ENCODE measurements around the gene CYFIP1.

CYFIP1 gene

DNA sequence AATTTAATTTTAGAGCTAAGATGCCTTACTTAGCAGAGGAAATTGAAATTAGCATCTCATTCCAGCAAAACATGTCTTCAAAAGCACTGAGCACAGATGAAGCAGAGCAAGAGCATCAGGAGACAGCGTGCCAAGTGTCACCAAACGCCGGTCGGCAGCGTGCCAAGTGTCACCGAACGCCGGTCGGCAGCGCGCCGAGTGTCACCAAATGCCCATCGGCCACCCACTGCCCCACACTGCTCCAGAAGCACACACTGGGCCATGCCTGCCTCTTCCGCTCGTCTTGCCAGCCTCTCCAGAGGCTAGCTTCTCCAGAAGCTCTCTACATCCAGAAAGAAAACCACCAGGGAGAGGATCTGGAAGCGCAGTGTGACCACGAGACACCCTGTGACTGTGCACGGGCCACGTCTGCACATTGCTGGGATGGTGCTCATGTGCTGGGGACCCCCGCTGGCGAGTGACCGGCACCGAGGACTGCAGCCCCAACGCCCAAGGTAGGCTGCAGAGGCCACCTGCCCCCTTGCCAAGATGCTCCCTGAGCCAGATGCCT, 37.8 kb downstream of the CYFIP1 start:
- H3K9ac ChIP-seq: no peak overlapping the region
- H3K4me3 ChIP-seq (IDR thresholded peaks at IDR 0.05; ENCODE audit: insufficient read depth, low read depth, low read length): no peak overlapping the region
- no peaks in the 10 kb centered on the region for H3K36me3 ChIP-seq (ENCODE audit: insufficient read depth)
- no peak overlapping the region for H2AFZ ChIP-seq (ENCODE audit: low read depth)
- TF ChIP-seq, protein P1, sequence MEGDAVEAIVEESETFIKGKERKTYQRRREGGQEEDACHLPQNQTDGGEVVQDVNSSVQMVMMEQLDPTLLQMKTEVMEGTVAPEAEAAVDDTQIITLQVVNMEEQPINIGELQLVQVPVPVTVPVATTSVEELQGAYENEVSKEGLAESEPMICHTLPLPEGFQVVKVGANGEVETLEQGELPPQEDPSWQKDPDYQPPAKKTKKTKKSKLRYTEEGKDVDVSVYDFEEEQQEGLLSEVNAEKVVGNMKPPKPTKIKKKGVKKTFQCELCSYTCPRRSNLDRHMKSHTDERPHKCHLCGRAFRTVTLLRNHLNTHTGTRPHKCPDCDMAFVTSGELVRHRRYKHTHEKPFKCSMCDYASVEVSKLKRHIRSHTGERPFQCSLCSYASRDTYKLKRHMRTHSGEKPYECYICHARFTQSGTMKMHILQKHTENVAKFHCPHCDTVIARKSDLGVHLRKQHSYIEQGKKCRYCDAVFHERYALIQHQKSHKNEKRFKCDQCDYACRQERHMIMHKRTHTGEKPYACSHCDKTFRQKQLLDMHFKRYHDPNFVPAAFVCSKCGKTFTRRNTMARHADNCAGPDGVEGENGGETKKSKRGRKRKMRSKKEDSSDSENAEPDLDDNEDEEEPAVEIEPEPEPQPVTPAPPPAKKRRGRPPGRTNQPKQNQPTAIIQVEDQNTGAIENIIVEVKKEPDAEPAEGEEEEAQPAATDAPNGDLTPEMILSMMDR (conservative IDR thresholded peaks at IDR 0.05; ENCODE audit: low read depth, low read length): no peak
- H3K27me3 ChIP-seq (ENCODE audit: insufficient read depth, low read depth): no peaks in the 10 kb centered on the region
- H3K27ac ChIP-seq: no peak overlapping the region
- H3K4me1 ChIP-seq (ENCODE audit: low read depth, poor library complexity, severe bottlenecking): no peaks in the 10 kb centered on the region
- no peaks in the 10 kb centered on the region for H3K79me2 ChIP-seq (ENCODE audit: insufficient read depth, low read depth)
- no peaks in the 10 kb centered on the region for H4K20me1 ChIP-seq (ENCODE audit: insufficient read depth)
- no peak overlapping the region for H3K4me2 ChIP-seq

DNA sequence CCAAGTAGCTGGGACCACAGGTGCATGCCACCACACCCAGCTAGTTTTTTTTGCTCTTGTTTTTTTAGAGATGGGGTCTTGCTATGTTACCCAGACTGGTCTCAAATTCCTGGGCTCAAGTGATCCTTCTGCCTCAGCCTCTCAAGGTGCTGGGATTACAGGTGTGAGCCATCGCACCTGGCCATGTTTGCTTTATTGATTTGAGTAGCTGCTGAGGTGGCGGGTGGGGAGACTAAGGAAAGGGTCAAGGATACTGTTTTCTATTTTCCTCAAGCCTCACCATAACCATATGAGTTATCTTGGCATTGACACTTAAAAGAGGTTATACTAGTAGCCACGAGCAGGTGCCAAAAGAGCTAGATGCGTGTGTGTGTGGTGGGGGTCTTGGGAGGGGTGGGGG, 39.0 kb downstream of the CYFIP1 start:
- H3K9ac ChIP-seq: no peak overlapping the region
- no peak overlapping the region for H3K4me2 ChIP-seq
- no peak overlapping the region for H2AFZ ChIP-seq (ENCODE audit: low read depth)
- H3K4me3 ChIP-seq (IDR thresholded peaks at IDR 0.05; ENCODE audit: insufficient read depth, low read depth, low read length): no peak overlapping the region
- H4K20me1 ChIP-seq (ENCODE audit: insufficient read depth): no peaks in the 10 kb centered on the region
- no peaks in the 10 kb centered on the region for H3K36me3 ChIP-seq (ENCODE audit: insufficient read depth)
- no peaks in the 10 kb centered on the region for H3K27me3 ChIP-seq (ENCODE audit: insufficient read depth, low read depth)
- no peaks in the 10 kb centered on the region for H3K79me2 ChIP-seq (ENCODE audit: insufficient read depth, low read depth)
- TF ChIP-seq, protein P1 (conservative IDR thresholded peaks at IDR 0.05; ENCODE audit: low read depth, low read length): no peak
- H3K27ac ChIP-seq: no peak overlapping the region
- H3K4me1 ChIP-seq (ENCODE audit: low read depth, poor library complexity, severe bottlenecking): no peaks in the 10 kb centered on the region

DNA sequence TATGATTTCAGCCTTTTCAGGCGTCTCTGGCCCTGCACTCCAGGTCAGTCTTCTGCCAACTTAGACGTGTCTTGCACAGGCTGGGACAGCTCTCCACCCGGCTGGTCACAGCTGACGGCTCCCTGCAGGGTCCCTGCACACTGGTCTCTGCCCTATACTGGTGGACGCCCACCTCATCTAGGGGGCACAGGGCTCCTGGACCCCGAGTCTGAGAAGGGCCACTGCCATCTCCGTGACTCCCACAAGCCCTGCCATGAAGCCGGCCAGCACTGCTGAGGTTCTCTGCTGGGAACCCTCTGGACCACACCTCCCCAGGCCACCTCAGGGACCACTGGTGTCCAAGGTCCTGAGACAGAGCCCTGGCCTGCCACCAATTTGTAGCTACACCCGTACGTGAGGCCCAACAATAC, 40.5 kb downstream of the CYFIP1 start:
- no peak overlapping the region for H3K4me2 ChIP-seq
- H3K9ac ChIP-seq: no peak overlapping the region
- TF ChIP-seq, protein P1 (conservative IDR thresholded peaks at IDR 0.05; ENCODE audit: low read depth, low read length): no peak
- H3K79me2 ChIP-seq (ENCODE audit: insufficient read depth, low read depth): no peaks in the 10 kb centered on the region
- no peaks in the 10 kb centered on the region for H3K27me3 ChIP-seq (ENCODE audit: insufficient read depth, low read depth)
- H3K4me1 ChIP-seq (ENCODE audit: low read depth, poor library complexity, severe bottlenecking): no peaks in the 10 kb centered on the region
- H2AFZ ChIP-seq (ENCODE audit: low read depth): no peak overlapping the region
- H4K20me1 ChIP-seq (ENCODE audit: insufficient read depth): no peaks in the 10 kb centered on the region
- H3K4me3 ChIP-seq (IDR thresholded peaks at IDR 0.05; ENCODE audit: insufficient read depth, low read depth, low read length): no peak overlapping the region
- H3K36me3 ChIP-seq (ENCODE audit: insufficient read depth): no peaks in the 10 kb centered on the region
- H3K27ac ChIP-seq: no peak overlapping the region

DNA sequence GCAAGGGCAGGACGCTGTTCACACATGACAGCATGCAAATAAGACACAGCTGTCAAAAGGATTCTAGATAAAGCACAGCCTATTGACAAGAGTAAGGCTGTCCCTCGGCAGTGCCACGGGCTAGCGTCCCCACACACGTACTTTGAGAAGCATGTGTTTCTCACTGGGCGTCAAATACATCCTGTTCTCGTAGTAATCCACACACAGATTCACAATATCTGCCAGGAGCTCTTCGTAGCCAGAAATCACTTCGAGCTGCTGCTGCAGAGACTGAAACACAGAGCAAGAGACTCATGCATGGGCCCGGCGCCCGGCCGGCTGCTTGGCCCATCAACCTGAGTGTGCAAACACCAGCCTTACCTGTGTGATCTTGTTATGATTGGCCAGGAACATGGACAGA, 41.1 kb downstream of the CYFIP1 start:
- H3K79me2 ChIP-seq (ENCODE audit: insufficient read depth, low read depth): no peaks in the 10 kb centered on the region
- no peaks in the 10 kb centered on the region for H3K36me3 ChIP-seq (ENCODE audit: insufficient read depth)
- H3K9ac ChIP-seq: no peak overlapping the region
- no peak overlapping the region for H3K27ac ChIP-seq
- no peaks in the 10 kb centered on the region for H3K4me1 ChIP-seq (ENCODE audit: low read depth, poor library complexity, severe bottlenecking)
- H4K20me1 ChIP-seq (ENCODE audit: insufficient read depth): no peaks in the 10 kb centered on the region
- H2AFZ ChIP-seq (ENCODE audit: low read depth): no peak overlapping the region
- no peak overlapping the region for H3K4me2 ChIP-seq
- no peaks in the 10 kb centered on the region for H3K27me3 ChIP-seq (ENCODE audit: insufficient read depth, low read depth)
- H3K4me3 ChIP-seq (IDR thresholded peaks at IDR 0.05; ENCODE audit: insufficient read depth, low read depth, low read length): no peak overlapping the region
- TF ChIP-seq, protein P1 (conservative IDR thresholded peaks at IDR 0.05; ENCODE audit: low read depth, low read length): no peak

Measured in KMS-11 (cell line).